G401.6 (cell line): ENCODE results near the gene DAG1.

Experiments
- FAIRE-seq: peaks from 2 replicates; lab custom pipeline; 2012; peaks lifted over from hg19 to GRCh38; lab: Jason Lieb, UNC

Gene DAG1

DNA sequence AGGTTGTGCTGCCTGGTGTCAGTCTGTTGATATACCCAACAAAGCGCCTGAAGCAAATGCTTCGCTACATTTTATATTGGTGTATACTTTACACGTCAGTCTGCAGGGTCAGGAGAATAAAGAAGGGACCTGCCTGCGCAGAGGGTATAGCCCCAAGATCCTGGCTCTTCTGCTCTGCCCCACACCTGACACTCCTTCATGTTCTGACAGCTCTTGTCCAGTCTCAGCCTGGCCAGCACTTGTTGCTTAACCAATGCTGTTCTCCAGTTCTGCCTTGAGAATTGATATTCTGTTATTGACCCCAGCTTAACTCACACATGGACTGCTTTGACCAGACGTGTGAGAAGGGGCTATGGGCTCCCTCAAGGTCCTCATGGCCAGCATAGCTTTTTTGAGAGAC is 48.4 kb downstream of the DAG1 start:
- FAIRE-seq, result no peak

DNA sequence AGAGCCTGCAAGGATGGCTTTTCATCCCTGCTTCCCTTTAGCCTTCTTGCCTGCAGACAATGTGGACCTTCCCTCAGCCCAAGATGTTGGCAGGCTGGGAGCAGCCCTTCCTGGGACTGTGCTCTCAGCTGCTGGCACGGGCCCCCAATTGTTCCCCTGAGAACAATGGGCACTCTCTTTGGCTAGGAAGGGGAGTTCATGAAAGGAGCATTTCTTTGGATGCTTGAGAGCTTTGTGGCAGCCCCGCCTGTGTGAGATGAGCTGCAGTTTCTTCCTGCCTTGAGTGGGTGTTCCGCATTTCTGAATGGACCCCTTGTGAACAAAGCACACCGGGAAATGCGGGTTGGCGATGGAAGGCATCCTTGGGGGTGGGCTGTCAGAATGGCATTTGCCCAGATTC is 49.2 kb downstream of the DAG1 start:
- FAIRE-seq, result no peak

DNA sequence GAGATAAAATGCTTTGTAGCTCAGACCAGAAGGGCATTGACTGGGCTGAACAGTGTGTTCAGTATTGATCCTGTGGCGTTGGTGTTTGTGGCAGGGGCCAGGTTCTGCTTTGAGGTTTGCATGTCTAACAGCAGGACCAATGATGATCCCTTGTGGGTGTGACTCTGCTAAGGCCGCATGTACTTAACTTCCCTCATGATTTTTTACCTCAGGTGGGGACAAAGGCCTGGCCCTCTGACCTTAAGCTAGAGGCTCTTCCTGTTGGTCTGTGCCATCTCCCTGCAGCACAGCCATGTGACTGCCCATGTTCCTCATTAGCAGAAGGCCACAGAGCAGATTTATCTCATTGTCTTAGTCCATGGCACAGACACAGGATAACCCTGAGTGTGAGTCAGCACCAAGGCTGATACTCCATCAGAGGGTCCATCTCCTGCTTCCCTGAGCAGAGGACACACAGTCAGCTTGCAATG is 49.9 kb downstream of the DAG1 start:
- no peak for FAIRE-seq

DNA sequence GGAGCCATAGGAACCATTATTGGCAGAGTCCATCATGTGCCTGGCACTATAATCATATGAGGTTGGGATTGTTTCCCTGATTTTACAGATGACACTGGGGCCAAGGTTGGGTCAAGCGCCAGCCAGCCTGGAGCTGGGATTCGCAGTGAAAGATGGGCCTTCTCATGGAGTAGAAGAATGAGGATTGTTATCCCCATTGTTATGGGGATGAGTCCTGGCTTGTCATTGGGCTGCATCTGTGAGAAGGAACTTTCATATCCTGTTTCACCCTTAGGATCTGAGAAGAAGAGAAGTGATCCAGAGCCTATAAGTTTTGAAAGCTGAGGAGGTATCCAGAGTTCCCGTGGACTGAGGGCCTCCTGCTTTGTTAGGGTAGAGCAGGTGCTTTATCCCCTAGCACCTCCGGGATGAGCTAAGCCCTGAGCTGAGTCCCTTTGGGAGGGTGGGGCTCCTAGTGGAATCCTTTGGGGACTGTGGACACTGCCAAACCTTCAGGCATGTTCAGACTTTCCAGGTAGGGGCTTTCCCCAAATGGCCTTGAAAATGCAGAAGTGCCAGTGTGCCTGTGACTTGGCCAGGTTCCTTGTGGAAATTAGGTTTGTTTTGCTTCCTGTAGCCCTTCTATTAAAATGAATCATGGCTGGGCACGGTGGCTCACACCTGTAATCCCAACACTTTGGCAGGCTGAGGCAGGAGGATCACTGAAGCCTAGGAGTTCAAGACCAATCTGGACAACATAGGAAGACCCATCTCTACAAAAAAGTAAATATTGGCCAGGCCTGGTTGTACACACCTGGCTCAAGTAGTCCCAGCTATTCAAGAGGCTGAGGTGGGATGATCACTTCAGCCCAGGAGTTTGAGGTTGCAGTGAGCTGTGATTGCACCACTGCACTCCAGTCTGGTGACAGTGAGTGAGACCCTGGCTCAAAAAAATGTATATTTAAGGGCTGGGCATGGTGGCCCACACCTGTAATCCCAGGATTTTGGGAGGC is 54.0 kb downstream of the DAG1 start:
- FAIRE-seq, result no peak

DNA sequence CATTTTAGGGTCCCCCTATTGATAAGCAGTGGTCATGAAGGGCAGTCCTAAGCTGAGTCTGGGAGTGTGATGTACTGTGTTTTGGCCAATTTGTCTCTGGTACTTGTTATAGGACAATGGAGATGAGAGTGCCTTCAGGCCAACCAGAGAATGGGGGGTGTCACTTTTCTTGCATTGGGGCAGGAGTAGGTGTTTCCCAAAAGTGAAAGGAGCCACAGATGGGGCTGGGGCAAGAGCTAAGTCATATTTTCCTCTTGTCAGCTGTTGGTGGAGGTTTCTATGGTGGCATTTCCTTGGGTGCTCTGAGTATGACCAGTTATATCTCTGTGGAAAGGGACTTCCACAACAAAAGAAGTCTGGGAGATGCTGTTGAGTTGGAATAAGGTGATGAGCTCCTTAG is 59.5 kb downstream of the DAG1 start:
- no peak for FAIRE-seq

DNA sequence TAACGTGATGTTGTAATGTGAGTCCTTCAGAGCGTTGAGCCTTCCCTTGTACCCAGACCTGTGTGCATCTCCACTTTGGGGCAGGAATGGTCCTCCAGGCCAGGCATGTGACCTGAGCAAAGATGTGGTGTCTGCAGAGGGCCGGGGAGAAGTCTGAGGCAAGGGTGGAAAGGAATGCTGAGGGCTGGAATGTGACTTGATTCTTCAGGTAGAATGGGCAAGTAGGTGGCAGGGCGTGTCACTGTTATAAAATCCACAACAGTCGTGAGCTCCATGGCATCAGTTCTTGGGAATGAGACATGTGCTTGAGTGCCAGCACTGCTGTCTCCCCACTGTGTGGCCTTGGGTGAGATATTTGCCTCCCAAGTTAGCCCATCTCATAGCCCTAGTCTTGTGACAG is 60.2 kb downstream of the DAG1 start:
- no peak for FAIRE-seq

DNA sequence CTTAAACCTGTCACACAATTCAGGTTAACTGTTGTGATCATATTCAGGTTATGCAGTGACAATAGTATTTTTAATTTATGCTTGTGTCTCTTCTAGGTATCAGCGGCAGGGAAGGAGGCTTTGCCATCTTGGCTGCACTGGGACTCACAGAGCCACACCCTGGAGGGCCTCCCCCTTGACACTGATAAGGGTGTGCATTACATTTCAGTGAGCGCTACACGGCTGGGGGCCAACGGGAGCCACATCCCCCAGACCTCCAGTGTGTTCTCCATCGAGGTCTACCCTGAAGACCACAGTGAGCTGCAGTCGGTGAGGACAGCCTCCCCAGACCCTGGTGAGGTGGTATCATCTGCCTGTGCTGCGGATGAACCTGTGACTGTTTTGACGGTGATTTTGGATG is 60.6 kb downstream of the DAG1 start:
- FAIRE-seq, result no peak

DNA sequence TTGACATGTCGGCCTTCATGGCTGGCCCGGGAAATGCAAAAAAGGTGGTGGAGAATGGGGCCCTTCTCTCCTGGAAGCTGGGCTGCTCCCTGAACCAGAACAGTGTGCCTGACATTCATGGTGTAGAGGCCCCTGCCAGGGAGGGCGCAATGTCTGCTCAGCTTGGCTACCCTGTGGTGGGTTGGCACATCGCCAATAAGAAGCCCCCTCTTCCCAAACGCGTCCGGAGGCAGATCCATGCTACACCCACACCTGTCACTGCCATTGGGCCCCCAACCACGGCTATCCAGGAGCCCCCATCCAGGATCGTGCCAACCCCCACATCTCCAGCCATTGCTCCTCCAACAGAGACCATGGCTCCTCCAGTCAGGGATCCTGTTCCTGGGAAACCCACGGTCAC is 61.2 kb downstream of the DAG1 start:
- FAIRE-seq, result no peak

DNA sequence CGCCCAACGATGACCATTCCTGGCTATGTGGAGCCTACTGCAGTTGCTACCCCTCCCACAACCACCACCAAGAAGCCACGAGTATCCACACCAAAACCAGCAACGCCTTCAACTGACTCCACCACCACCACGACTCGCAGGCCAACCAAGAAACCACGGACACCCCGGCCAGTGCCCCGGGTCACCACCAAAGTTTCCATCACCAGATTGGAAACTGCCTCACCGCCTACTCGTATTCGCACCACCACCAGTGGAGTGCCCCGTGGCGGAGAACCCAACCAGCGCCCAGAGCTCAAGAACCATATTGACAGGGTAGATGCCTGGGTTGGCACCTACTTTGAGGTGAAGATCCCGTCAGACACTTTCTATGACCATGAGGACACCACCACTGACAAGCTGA is 61.6 kb downstream of the DAG1 start:
- FAIRE-seq, result no peak

DNA sequence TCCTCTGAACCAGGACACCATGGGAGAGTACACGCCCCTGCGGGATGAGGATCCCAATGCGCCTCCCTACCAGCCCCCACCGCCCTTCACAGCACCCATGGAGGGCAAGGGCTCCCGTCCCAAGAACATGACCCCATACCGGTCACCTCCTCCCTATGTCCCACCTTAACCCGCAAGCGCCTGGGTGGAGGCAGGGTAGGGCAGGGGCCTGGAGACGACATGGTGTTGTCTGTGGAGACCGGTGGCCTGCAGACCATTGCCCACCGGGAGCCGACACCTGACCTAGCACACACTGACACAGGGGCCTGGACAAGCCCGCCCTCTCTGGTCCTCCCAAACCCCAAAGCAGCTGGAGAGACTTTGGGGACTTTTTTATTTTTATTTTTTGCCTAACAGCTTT is 63.0 kb downstream of the DAG1 start:
- FAIRE-seq, result no peak

DNA sequence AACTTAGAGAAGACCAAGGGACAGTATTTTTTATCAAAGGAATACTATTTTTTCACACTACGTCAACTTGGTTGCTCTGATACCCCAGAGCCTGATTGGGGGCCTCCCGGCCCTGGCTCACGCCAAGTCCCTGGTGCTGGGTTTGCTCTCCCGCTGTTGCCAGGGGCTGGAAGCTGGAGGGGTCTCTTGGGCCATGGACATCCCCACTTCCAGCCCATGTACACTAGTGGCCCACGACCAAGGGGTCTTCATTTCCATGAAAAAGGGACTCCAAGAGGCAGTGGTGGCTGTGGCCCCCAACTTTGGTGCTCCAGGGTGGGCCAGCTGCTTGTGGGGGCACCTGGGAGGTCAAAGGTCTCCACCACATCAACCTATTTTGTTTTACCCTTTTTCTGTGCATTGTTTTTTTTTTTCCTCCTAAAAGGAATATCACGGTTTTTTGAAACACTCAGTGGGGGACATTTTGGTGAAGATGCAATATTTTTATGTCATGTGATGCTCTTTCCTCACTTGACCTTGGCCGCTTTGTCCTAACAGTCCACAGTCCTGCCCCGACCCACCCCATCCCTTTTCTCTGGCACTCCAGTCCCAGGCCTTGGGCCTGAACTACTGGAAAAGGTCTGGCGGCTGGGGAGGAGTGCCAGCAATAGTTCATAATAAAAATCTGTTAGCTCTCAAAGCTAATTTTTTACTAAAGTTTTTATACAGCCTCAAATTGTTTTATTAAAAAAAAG is 63.9 kb downstream of the DAG1 start:
- FAIRE-seq, result no peak

DNA sequence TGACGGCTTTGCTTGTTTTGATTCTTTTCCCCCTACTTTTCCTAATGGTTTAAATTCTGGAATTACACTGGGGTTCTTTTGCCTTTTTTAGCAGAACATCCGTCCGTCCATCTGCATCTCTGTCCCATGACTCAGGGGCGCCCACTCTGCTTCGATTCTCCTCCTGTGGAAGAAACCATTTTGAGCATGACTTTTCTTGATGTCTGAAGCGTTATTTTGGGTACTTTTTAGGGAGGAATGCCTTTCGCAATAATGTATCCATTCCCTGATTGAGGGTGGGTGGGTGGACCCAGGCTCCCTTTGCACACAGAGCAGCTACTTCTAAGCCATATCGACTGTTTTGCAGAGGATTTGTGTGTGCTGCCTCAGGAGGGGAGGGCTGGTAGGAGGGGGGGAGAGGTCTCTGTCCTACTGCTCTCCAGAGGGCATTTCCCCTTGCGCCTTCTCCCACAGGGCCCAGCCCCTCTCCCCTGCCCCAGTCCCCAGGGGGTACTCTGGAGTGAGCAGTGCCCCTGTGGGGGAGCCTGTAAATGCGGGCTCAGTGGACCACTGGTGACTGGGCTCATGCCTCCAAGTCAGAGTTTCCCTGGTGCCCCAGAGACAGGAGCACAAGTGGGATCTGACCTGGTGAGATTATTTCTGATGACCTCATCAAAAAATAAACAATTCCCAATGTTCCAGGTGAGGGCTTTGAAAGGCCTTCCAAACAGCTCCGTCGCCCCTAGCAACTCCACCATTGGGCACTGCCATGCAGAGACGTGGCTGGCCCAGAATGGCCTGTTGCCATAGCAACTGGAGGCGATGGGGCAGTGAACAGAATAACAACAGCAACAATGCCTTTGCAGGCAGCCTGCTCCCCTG is 64.7 kb downstream of the DAG1 start:
- FAIRE-seq, result no peak

DNA sequence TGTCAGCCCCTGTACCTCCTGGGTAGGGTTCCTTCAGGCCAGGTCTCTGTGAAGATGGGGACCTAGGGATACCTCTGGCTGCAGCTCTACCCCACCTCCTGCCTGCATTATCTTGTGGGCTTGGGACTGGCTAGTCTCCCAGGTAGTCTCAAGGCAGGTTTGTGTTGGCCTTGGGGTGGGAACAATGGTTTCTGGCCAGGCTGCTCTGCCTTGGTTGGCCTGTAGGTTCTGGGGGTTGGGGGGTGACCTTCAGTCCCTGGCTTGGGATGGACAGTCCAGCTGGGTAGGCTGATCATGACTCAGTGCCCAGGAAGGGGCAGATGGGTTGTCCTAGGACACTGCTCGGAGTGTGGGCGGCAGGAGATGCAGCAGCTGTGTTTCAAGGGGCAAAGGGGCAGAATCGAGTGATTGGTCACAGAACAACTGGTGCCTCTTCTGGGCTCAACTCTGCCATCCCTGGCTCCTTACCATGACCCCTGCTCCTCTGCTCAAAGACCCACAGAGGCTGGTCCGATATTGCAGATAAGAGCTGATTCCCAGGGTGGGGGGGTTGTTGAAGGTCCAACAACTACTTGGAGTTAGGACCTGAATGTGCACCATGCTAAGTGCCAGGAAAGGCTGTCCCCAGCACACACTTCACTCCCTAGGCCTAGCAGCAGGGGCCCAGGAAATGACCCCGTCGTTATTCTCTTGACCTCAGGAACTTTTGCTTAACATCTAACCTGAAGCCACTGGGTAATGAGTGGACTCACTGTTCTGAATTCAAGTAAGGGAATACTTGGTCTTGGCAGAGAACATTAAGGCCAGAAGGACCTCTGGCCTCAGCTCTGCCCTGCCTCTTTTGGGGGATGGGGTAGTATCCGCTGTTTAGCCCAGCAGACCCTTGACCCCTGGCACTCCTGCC is 66.2 kb downstream of the DAG1 start:
- no peak for FAIRE-seq

DNA sequence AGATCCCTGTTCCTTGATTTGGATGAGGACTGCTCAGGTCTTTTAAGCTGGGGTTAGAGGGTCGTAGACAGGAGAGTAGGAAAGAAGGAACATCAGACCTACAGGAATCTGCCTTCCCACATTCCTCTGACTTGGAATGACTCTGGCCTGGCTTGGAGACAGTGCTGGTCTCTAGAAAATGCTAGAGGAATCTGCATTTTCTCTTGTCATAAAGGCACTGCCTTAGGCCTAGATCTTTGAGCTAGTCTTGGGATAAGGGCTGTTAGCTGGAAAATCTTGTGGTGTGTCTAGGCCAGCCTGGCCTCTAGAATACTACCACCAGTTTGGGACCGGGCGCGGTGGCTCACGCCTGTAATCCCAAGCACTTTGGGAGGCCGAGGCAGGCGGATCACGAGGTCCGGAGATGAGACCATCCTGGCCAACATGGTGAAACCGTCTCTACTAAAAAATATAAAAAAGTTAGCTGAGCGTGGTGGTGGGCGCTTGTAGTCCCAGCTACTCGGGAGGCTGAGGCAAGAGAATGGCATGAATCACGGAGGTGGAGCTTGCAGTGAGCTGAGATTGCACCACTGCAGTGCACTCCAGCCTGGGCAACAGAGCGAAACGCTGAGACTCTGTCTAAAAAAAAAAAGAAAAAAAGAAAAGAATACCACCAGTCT is 66.9 kb downstream of the DAG1 start:
- no peak for FAIRE-seq

DNA sequence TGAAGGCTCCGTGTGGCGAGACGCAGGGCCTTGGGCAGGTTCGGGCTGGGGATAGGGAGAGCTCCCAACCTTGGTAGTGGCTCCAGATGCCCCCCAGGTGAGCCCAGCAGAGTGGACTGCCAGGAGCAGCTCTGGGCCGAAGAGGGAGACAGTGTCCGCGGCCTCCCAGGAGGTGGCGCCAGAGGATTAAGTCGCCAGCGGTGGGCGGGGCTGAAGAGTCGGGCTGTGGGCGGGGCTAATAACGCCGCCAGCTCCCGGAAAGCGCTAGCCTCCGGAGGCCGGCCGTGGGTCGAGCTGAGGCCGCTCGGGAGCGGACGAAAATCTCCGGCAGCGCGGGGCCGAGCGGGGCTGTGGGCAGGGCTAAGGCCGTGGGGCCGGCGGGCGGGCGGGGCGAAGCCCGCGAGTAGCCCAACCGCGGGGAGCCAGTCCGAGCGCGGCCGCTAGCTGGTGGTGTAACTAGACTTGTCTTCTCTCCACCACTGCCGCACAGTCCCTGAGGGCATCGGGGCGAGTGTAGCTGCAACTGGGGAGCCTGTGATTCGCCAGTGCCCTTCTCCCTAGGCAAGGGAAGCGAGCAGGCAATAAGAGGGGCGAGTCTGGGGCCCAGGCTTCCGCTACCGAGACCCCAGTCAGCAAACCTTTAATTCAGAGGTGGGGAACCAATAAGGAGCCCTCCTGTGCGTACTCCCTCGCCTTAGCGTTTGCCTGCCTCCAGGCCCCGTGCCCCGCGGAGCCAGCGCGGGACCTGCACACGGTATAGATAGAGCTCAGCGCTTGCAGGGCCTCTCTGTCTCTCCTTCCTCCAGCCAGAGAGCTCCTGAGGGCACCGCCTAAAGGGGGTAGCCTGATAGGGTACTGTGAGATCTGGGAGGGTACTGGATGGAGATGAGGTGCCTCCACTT is 69.8 kb downstream of the DAG1 start:
- peak; percentile 76 for FAIRE-seq

DNA sequence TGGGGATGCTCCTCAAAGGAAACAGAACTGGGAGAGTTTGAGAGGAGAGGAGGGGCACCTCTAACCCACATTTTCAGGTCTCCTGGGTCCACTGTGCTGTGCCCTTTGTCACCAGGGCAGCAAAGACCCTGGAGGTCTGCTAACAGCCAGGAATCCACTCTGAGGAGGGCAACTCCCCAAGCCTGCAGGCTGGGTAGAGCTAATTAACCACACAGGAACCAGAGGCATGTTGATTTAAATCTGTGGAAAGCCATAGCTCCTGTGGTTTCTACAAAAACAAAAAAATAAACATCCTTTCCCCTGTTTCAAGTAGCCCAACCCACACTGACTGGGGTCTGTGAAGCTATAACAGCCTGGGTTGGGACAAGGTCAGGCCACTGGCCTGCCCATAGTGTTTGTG is 82.0 kb downstream of the DAG1 start:
- FAIRE-seq, result no peak

DNA sequence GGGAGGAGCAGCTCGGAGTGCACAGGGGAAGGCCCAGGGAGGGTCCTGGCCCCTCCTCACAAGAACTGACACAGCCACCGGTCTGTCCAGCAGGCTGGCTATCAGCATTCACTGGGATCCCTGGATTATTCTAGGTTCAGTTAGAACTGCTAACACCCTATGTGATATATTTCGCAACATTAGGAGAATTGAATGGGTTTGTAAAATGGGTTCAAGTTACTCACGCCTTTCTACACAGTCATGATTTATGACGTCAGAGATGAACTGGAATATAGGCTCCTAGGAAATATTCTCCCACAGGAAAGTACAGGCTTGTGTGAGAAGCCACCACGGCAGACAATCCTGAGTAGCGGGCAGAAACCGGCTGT is 83.2 kb downstream of the DAG1 start:
- FAIRE-seq, result no peak

DNA sequence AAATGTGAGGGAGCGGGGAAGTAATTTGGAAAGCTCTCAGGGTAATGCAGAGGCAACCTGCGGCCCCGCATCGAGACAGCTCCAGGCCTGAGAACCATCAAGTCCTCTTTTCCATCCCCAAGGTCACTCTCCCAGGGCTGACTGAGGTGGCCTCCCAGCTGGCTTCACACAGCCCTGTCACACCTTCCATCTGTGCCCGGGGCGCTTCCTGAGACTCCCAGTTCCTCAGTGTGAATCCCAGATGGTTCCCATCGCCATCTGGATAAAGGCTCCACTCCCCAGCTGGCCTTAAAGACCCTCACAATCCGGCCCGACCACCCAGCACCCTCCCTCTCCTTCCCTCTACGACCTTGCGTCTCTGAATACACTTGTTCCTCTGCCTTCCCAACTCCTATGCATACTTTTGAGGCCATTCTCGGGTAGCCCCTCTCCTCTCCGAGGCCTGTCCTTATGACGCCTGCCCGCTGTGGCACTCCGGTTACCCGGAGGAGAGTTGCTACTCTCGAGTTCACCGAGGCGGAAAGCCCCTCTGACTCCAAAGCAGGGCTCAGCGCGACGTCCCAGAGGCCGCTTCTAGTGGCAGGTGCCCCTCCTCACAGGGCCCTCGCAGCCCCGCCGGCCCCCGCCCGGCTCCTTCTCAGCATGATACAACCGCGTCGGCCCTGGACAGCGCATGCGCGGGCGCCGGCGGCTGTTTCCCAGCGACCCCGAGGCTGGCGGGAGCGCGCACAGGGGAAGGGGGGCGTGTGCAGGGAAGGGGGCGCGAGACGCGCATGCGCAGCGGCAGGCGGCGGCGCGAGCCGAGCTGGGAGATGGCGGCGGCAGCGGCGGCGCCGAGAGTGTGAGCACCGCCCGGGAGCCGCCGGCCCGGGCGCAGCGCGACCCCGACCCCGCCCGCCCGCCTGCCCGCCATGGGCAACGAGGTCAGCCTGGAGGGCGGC is 83.9 kb downstream of the DAG1 start, which contains the start of gene BSN:
BSN (plus strand) TSS at position 786 of the 941 bp plus-strand sequence; CDS start at position 912, 126 bp downstream.
- FAIRE-seq, result no peak
